HUES6 (cell line): ENCODE data around the gene PDE11A.

ENCODE experiments used
- H3K27ac ChIP-seq: 2 replicates; pipeline ENCODE4 v1.7.0; 2013; ENCODE audit warnings: low read depth, mild to moderate bottlenecking, low read length, inconsistent platforms
- H3K27me3 ChIP-seq: 2 replicates; pipeline ENCODE4 v1.6.1; 2013; ENCODE audit warnings: low read length; ENCODE audit not compliant: control insufficient read depth, insufficient read depth
- H3K36me3 ChIP-seq: 2 replicates; pipeline ENCODE4 v1.6.1; 2013; ENCODE audit warnings: low read length; ENCODE audit not compliant: control insufficient read depth, insufficient read depth
- H3K4me1 ChIP-seq: 2 replicates; pipeline ENCODE4 v1.6.1; 2013; ENCODE audit warnings: low read length; ENCODE audit not compliant: control insufficient read depth, insufficient read depth
- H3K4me3 ChIP-seq: 2 replicates; pipeline ENCODE4 v1.5.1; 2013; ENCODE audit warnings: low read depth, low read length
- H3K9ac ChIP-seq: one replicate; pipeline ENCODE4 v1.6.1; 2013; ENCODE audit warnings: mild to moderate bottlenecking, low read length
- H3K9me3 ChIP-seq: 2 replicates; pipeline ENCODE4 v1.6.1; 2013; ENCODE audit warnings: low read depth, low read length; ENCODE audit not compliant: control insufficient read depth, insufficient read depth

Gene PDE11A

DNA sequence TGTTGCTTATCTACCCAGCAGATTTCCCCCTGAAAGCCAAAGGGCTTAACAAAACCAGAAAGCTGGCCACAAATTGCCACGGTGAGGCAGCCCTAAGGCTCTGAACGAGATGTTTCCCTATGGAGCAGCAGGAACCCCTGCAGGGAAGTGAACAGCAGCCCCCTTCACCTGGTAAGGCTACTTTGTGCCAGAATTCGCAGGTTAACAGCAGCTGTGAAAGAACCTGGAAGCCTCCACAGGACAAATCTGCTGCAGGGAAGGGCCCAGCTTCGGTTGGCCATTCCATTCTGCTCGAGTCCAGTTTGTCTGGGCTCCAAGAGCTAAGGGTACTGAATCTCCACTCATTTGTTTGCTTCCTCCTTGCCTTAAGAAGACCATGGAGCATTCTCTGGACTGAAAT lies 175.3 kb downstream of the PDE11A start:
- no peaks in the 10 kb centered on the region for H3K9me3 ChIP-seq
- no peak overlapping the region for H3K4me3 ChIP-seq
- no peaks in the 10 kb centered on the region for H3K27me3 ChIP-seq
- H3K36me3 ChIP-seq, result no peaks in the 10 kb centered on the region
- no peak overlapping the region for H3K27ac ChIP-seq
- no peaks in the 10 kb centered on the region; the same call in 1 of the 2 replicates for H3K4me1 ChIP-seq
- H3K9ac ChIP-seq, result no peak overlapping the region

DNA sequence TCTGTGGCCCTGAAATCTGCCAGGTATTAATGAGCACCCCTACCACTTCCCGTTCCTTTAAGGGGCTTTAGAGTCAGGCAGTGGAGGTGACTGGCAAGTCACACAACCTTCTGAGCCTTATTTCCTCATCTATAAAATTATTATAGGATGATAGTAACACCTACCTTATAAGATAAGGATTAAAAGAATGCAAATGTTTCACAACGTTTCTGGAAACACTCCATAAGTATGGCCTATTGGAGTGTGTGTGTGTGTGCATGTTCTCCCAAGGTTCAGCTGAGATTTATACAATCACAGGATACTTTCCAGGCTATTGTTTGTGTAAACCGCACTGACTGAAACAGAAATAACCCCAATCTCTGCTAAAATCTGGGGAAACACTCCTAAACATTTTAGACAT lies 176.0 kb downstream of the PDE11A start:
- Histone ChIP-seq H3K4me1 (no peaks in the 10 kb centered on the region; the same call in 1 of the 2 replicates), H3K27ac (no peak overlapping the region), H3K36me3 (no peaks in the 10 kb centered on the region), H3K9ac (no peak overlapping the region), H3K9me3 (no peaks in the 10 kb centered on the region), H3K4me3 (no peak overlapping the region), H3K27me3 (no peaks in the 10 kb centered on the region)

DNA sequence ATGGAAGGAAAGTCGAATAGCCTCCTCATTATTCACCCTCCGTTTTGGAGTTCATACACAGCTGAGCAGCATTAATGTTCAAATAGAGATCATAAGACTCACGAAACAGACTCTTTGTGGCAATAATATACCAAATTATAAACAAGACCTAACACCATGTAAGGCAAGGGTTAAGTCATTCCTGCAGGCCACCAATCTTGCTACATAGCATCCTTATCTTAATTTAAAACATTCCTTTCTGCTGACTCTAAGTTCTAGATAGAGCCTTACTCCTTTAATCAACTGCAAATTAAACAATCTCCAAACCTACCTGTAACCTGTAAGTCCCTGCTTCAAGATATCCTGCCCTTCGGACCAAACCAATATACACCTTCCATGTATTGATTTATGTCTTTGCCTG lies 178.0 kb downstream of the PDE11A start:
- H3K36me3 ChIP-seq, result no peaks in the 10 kb centered on the region
- H3K9ac ChIP-seq, result no peak overlapping the region
- no peaks in the 10 kb centered on the region for H3K27me3 ChIP-seq
- no peak overlapping the region for H3K27ac ChIP-seq
- no peaks in the 10 kb centered on the region for H3K9me3 ChIP-seq
- H3K4me1 ChIP-seq, result peaks cover 10% of the 10 kb centered on the region
- no peak overlapping the region for H3K4me3 ChIP-seq

DNA sequence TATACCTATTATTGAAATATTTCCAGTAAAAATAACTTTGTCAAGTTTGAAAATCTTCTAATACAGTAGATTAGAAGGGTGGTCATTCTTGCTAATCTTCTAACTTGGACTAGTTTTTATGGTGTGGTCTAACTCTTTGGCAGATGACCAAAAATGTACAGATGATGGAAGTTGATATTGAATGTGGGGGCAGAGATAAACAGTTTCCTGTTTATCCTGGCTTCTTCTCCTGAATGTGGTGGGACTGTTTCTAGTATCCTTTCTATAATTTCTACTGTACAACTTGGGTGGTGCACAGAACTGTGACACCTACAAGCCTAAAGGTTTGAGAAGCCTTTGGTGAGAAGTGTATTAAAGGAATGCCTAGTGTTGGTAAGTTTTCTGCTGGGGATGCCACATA lies 178.7 kb downstream of the PDE11A start:
- Histone ChIP-seq H3K4me1 (peaks cover 16% of the 10 kb centered on the region), H3K27ac (no peak overlapping the region), H3K9ac (no peak overlapping the region), H3K4me3 (no peak overlapping the region), H3K9me3 (no peaks in the 10 kb centered on the region), H3K27me3 (no peaks in the 10 kb centered on the region), H3K36me3 (no peaks in the 10 kb centered on the region)

DNA sequence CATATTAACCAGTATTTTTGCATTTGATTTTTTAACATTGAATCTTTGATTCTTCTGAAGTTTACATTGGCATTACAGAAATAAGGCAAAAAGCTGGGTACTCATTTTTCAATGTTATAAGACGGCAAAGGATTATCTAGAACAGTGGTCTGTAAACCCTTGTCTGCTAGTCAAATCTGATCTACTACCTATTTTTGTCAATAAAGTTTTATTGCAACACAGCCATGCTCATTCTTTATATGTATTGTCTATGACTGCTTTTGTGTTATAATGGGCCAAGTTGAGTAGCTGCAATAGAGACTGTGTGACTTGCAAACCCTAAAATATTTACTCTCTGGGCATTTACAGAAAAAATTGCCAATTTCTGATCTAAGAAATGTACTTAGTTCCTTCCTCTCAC lies 181.0 kb downstream of the PDE11A start:
- H3K9me3 ChIP-seq, result no peaks in the 10 kb centered on the region
- peaks cover 20% of the 10 kb centered on the region for H3K4me1 ChIP-seq
- no peak overlapping the region for H3K9ac ChIP-seq
- no peaks in the 10 kb centered on the region for H3K36me3 ChIP-seq
- no peak overlapping the region for H3K27ac ChIP-seq
- no peak overlapping the region for H3K4me3 ChIP-seq
- H3K27me3 ChIP-seq, result no peaks in the 10 kb centered on the region

DNA sequence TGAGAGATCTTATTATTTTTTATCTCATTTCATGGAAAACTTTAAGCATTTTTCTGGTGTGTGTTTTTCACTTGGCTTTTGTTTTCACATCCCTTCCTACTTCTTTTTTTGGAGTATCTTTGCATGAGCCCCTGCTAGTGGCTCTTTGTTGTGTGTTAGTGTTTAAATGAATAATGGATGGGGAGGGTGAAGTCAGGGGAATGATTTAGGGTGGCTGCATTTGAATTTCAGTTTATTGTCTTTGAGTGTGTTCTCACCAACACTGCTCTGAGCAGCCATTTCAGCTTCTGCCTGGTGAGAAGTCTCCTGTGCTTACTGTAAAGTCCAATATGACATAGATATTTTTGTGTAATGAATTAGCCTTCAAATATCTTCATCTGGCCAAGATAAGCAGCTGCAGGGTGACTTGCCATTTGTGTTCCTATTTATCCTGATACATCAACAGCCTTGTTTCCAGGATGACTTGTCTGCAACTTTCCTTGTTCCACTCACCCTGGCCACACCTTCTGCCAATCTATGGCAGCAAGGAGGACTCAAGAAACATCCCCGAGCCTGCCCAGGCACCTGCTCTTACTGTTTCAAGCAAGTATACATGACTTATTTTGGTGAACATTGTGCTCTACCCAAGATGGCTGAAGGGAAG lies 182.6 kb downstream of the PDE11A start:
- Histone ChIP-seq H3K9me3 (no peaks in the 10 kb centered on the region), H3K4me1 (peaks cover 20% of the 10 kb centered on the region), H3K9ac (no peak overlapping the region), H3K27me3 (no peaks in the 10 kb centered on the region), H3K4me3 (no peak overlapping the region), H3K36me3 (no peaks in the 10 kb centered on the region), H3K27ac (no peak overlapping the region)

DNA sequence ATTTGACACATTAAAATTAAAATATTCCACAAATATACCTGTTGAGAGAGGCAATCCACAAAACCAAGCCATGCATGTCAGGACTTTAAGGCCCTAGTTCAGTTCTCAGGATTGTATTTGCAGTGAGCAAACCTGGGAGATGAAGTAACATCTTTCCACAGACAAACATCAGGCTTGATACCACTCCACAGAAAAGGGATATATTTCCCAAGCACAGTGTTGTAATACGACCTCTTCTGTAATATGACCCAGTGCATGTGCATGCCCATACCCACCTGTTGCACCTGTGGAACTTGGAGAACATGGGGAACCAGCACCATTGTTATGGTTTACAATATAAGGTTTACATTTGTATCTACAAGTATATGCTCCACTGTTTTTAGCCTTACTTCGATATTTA lies 184.0 kb downstream of the PDE11A start:
- Histone ChIP-seq H3K27me3 (no peaks in the 10 kb centered on the region), H3K9me3 (no peaks in the 10 kb centered on the region), H3K4me3 (no peak overlapping the region), H3K36me3 (no peaks in the 10 kb centered on the region), H3K9ac (no peak overlapping the region), H3K4me1 (peaks cover 20% of the 10 kb centered on the region), H3K27ac (no peak overlapping the region)

DNA sequence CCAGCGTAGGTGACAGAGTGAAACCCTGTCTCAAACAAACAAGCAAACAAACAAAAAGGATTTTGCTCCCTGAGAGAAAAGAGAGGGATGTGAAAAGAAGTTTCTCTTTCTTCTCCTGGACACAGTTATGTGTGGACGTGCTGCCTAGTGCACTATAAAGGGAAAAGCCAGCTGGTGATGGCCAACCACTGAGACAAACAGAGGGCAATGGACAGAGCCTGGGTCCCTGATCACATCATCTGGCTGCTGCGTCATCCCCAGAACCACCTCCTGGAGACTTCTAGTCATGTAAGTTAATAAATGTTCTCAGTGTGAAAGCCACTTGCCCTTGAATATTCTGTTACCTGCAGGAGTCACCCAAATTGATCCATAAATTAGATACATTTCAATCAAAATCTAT lies 184.9 kb downstream of the PDE11A start:
- Histone ChIP-seq H3K9me3 (no peaks in the 10 kb centered on the region), H3K27me3 (no peaks in the 10 kb centered on the region), H3K36me3 (no peaks in the 10 kb centered on the region), H3K9ac (no peak overlapping the region), H3K4me1 (peaks cover 20% of the 10 kb centered on the region), H3K4me3 (no peak overlapping the region), H3K27ac (no peak overlapping the region)

DNA sequence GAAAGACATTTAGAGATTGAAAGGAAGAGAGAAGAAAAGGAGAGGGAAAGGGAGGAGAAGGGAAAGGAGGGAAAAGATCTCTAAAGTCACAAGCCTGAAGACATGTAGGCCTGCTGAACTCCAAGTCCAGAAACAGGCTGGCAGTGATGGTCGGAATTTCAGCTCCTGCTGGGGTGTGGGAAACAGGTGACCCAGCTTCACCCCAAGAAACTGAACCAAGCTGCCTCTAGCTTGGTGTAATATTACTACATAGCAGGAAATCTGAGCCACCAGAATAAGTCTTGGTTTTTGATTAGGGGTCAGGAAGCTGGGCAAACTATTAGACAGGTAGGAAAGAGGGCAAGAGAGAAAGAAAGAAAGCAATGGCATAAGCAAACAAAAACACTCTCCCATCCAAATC lies 185.8 kb downstream of the PDE11A start:
- H3K36me3 ChIP-seq, result no peaks in the 10 kb centered on the region
- H3K9me3 ChIP-seq, result no peaks in the 10 kb centered on the region
- H3K4me3 ChIP-seq, result no peak overlapping the region
- no peaks in the 10 kb centered on the region for H3K27me3 ChIP-seq
- H3K9ac ChIP-seq, result no peak overlapping the region
- no peak overlapping the region for H3K27ac ChIP-seq
- H3K4me1 ChIP-seq, result peaks cover 20% of the 10 kb centered on the region

DNA sequence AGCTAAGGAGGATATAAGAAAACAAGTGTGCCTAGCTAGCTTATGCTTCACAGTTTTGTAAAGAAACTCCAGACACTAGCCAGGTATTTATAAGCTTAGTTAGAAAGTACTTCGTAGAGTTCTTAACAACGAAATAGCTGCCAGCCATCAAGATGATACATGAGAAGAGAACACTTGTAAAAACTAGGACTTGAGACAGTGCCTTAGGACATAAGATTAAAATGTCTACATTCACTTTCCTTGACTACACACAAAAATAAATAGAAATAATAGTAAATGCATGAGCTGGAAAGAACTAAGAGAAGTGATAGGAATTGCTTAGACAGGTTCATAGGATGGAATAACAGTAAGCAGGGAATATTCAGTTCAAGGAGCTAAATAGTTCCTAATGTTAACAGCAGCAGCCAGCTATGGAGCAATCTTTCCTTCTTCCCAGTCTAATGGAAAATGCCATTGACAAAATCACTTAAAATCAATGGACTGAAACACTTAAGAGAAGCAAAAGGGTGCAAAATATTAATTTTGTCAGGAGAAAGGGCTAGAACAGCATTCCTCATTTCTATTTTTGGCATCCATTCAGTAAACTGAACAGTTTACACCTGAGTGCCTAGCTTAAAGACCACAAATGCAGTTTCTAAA lies 186.6 kb downstream of the PDE11A start:
- no peak overlapping the region for H3K9ac ChIP-seq
- no peaks in the 10 kb centered on the region for H3K36me3 ChIP-seq
- H3K4me1 ChIP-seq, result peaks cover 20% of the 10 kb centered on the region
- no peak overlapping the region for H3K27ac ChIP-seq
- H3K4me3 ChIP-seq, result no peak overlapping the region
- no peaks in the 10 kb centered on the region for H3K27me3 ChIP-seq
- no peaks in the 10 kb centered on the region for H3K9me3 ChIP-seq

DNA sequence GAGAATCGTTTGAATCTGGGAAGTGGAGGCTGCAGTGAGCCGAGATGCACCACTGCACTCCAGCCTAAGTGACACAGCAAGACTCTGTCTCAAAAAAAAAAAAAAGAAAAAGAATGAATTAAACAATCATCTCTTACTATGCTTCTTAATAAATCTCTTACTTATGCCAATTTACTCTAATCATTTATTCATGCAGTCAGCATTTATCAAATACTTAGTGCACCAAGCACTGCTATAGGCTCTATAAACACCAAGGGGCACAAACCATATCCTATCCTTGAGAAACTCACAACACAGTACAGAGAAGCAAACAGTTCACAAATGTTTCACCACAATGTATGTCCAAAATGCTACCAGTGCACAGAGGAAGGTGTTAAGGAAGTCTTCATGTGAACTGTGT lies 189.4 kb downstream of the PDE11A start:
- H3K27ac ChIP-seq, result no peak overlapping the region
- H3K27me3 ChIP-seq, result no peaks in the 10 kb centered on the region
- no peaks in the 10 kb centered on the region for H3K36me3 ChIP-seq
- no peak overlapping the region for H3K9ac ChIP-seq
- H3K9me3 ChIP-seq, result no peaks in the 10 kb centered on the region
- no peak overlapping the region for H3K4me3 ChIP-seq
- H3K4me1 ChIP-seq, result no peaks in the 10 kb centered on the region
